GM20431 (cell line): ENCODE results near the gene ATP1A4.
"Not testable (repeated sequence)": the region's sequence is repeated elsewhere in the genome, so short reads cannot be mapped to it uniquely, and the experiment has no call there.

Experiments used
- in situ Hi-C: fragments of 300-500 bp; cut with MseI, MboI; formaldehyde crosslinking; loops from one replicate; pipeline ENCODE4 v1.15.0; 2020; ENCODE audit warnings: low sequenced_read_pairs; ENCODE audit not compliant: unreplicated experiment

ATP1A4 gene

DNA sequence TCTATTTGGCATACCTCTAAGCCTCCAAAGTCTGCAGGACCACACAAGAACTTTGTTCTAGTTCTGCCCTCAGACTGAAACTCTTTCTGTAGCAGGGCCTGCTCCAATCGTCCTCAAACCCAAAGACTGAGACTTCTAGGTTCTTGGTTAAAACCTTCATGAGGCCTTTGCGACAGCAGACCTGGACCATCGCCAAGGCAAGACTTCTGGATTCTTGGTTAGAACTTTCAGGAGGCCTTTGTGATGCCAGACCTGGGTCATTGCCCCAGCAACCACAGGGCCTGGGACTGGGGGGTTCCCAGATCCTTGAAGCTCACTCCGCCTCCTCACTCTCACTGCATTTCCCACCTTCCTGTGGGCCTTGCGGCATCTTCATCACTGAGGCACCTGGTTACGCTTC is at the start of gene ATP1A4:
TSS of gene ATP1A4 (plus strand) at position 301 of the 400 bp plus-strand sequence. CDS start 438 bp downstream, outside the sequence.
- in situ Hi-C loops = no loop called here

DNA sequence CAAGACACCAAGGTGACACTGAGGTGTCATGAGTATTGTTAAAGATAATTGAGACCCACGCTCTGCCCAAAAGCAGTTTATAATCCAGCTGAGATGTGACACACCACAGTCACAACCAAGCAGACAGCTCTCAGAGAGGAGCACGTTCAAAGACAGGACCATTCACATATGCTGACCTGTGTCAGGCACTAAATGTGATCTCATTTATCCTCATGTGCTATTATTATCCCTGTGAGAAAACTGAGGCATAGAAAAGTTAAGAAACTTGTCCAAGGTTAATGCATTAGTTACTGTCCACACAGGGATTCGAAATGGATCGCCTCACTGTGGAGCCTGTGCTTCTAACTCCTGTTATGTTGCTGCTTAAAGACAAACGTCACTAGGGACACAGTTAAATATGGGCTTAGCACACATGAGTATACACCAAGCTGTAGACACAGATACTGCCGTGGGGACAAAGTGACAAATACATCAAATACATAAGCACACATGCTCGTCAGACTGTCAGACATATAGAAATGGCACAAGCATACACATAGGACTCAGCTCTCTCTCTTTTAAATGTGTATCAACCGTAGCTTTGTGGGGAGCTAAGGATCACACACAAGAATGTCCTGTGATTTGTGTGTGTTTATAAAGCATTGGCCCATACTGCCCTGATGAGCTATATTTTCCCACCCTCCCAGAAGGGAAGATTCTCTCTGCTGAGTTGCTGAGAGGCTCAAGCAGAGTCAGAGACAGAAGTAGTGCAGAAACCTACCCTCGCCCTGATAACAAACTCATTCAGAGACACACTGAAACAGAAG is 49.5 kb upstream of the ATP1A4 start:
- in situ Hi-C loops = no loop called here

DNA sequence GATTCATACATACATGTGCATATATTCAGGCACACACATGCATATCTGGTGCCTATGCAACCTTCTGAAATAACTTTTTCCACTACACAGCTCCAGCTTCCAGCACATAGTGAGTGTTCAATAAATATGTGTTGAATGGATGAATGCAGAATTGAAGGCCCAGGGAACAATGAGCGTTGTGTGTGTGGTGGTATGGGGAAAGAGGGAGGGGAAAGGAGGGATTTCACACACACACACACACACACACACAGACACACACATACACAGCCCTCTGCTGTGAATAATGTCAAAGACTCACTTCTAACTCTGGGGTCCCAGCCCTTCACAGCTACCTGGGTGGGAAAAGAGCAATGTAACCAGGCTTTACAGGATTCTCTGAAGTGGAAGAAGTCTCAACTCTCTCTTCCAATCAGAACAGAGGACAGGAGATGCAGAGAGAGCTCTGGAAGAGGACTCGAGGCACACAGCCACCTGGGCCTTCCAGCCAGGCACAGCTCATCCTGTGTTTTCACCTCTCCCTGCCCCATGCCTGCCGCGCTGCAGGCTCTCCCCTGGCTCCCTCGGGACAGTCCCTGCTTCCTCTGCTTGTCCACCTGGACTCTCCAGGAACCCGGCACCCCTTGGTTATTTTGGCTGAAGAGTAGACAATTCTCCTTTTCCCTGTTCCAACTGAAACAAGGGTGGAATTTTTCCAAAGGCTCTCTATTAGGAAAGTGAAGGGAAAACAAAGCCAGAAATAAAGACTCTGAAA is 47.6 kb upstream of the ATP1A4 start:
- in situ Hi-C loops = no loop called here

DNA sequence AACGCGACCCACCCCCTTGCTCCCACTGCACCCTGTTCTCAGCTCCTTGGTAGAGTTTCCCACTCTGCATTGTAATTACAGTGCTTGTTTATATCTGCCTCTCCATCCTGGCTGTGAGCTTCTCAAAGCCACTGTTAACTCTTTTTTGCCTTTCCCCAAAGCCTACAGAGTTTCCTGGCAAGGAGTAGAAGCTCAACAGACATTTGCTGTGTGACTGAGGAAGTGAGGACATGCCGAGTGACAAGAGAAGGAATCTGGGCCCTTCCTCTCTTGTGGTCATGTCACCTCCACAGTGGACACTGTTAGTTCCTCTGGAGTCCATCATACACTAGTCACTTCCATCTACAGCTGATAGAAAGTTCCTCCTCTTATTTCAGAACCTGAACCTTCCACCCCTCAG is 46.9 kb upstream of the ATP1A4 start:
- in situ Hi-C loops = no loop called here

DNA sequence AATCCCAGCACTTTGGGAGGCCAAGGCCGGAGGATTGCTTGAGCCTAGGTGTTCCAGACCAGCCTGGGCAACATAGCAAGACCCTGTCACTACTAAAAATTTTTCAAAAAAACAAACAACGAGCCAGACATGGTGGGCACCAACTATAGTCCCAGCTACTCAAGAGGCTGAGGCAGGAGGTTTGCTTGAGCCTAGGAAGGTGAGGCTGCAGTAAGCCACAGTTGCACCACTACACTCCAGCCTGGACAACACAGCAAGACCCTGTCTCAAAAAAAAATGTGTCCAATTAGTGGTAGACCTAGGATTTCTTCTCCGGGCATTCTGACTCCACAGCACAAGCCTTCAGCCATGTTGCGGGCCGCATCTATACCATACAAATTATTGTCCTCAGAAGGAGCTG is 46.2 kb upstream of the ATP1A4 start:
- in situ Hi-C loops = no loop called here

DNA sequence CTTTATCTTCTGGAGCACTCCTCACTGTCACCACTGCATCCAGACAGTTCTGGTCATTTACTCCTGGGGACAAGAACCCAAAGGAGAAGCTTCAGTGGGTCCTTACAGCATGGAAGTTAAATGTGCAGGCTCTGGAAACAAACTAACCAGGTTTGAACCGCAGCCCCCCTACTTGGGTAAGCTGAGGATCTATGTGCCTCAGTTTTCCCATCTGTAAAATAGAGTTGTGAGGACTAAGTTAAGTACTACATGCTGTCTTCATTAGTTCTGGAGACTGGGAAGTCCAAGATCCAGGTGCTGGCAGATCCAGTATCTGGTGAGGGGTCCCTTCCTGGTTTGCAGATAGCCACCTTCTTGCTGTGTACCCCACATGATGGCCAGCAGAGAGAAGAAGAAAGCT is 43.9 kb upstream of the ATP1A4 start:
- in situ Hi-C loops = no loop called here

- in situ Hi-C loops = no loop called here
Observed at GRCh38 chr1:160108888-160109662, 42.3 kb upstream of the ATP1A4 start.

DNA sequence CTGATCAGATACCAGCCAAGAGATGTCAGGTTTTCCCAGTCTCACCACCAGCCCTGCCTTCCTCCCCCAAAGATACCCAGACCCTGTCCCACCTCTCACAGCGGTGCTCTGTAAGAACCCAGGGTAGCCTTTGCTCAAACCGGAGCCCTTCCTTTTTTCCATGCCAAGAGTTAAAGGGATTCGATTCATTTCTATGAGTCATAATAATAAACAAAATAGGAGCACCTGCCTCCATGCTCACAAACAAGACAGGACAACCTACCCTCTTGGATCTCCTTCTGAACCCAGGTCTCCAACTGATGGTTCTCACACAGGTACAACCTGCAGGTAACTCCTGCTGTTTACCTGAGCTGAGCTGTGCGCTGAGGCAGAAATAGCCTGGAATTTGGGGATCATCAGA is 41.7 kb upstream of the ATP1A4 start:
- in situ Hi-C loops = no loop called here

DNA sequence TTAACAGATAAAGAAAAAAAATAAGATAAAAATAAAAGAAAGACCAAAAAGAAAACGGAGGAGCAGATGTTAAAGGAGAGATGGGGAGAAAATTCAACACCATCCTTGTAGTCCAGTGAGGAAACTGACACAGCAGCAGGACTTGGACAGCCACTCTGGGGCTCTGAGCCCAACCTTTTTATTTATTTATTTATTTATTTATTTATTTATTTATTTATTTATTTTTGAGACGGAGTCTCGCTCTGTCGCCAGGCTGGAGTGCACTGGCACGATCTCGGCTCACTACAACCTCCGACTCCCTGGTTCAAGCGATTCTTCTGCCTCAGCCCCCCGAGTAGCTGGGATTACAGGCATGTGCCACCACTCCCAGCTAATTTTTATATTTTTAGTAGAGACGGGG is 39.9 kb upstream of the ATP1A4 start:
- in situ Hi-C loops = not testable (repeated sequence)

GRCh38 chr1:160112357-160112756 is 39.0 kb upstream of the ATP1A4 start:
- in situ Hi-C loops = no loop called here

- in situ Hi-C loops = no loop called here
Observed at GRCh38 chr1:160113407-160113806, 38.0 kb upstream of the ATP1A4 start.

DNA sequence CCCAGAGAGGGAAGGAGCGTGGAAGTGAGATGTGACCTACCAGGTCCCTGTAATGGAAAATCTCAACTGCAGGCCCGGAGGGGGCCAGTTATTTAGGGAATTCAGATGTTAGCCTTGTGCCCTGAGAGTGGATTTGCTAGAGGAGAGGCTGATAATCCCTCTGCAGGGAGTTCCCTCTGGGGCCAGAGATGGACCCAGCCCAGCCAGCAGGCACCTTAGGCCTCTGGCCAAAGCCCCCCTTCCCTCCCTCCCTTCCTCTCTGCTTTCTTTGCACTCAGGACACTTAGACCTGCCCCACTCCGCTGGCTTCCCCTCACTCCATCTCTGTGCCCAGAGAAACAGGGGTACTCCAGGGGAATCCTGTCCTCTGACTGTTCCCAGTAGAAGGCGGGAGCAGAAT is 37.3 kb upstream of the ATP1A4 start:
- in situ Hi-C loops = no loop called here

- in situ Hi-C loops = no loop called here
Observed at GRCh38 chr1:160115545-160116282, 35.7 kb upstream of the ATP1A4 start, which contains the start of gene ATP1A2. Gene ATP1A2, plus strand, starts transcription at chr1:160115759. Its CDS starts 103 bp downstream, at chr1:160115862.

DNA sequence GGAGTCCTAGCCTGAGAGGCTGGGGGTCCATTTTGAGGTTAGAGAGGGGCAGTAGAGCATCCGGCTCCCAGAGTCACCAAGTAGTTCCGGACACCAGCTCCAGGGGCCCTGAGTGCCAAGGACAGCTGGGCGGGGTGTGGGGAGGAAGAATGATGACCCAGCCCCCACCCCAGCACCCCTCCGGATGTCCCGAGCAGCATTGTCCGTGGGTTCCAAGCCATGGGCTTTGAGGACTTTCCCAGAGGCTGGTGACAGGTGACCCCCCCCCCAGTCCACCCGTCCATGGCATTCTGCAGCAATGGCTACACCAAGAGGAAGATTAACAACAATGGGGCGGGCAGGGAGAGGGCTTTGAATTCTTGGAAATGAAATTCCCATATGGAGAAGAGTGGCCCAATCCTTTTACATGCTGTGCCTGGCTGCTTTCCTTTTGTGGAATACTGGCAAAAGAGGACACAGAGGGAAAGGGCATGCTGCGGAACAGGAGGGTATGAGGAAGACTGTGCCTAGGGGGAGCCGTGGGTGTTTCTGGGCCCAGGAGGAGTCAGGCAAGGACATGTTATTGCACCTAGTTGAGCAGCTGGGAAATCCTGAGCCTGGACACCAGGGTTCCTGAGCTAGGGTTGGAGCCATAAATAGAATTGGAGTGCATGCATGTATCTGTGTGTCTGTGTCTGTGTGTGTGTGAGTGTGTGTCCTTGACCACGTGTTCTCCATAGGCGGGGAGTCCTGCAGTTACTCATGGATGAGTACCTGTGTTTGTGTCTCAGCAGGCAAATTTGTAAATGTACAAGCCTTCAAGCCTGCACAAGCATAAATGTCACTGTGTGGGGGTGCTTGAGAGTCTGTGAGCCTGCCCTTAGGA is 34.9 kb upstream of the ATP1A4 start:
- in situ Hi-C loops = no loop called here

- in situ Hi-C loops = no loop called here
Observed at GRCh38 chr1:160117300-160117699, 34.1 kb upstream of the ATP1A4 start.

DNA sequence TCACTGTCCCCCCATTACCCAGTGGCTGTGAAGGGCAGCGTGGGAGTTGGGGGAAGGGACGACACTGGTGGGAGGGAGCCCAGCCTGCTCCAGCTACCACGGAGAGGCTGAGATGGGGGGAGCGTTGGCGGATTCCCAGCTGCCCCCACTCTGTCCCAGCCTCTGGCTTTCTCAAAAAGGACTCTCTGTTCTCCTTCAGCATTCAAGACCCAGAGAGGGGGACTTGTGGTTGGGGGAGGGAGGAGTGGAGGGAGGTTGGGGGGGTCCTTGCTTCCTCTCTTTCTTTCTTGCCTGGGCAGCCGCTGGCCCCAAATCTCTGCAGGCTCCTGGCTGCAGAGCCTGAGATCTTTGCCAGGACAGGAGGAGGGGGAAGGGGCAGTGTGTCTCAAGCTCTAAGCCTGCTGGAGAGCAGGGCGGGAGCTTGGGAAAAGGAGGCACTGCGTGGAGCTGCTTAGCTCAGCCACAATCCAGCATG is 33.7 kb upstream of the ATP1A4 start:
- in situ Hi-C loops = no loop called here

- in situ Hi-C loops = no loop called here
Observed at GRCh38 chr1:160118928-160119327, 32.5 kb upstream of the ATP1A4 start.

DNA sequence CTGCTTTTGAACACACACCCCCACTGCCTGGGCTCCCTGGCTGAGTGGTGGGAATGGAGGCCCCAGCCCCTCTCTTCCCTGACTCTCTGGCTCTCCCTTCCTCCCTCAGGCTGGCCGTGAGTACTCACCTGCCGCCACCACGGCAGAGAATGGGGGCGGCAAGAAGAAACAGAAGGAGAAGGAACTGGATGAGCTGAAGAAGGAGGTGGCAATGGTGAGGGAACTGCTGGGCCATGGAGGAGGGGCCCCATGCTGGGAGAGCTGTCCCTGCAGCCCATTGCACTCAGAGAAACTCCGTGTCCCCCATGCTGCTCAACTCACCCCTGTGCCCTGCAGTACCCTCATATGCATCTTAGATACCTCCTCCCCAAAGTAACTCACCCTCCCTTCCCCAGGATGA is 30.6 kb upstream of the ATP1A4 start:
- in situ Hi-C loops = no loop called here

DNA sequence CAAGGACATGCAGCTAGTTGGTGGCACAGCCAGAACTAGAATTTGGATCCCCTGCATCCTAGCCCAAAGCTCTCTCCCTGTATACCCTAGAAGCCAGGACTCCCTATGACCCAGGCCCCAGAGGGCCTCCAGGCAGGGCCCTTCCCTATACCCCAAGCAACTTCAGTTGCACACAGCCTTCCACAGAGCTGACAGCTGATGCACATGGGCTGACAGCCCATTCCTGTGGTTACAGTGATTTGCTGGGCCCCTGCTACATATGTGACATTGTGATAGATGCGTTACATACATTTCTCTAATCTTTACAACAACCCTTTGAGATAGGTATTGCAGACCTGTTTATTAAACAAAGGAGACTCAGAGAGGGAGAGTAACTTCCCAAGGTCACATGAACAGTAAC is 30.0 kb upstream of the ATP1A4 start:
- in situ Hi-C loops = no loop called here
